ENCODE data around the gene TMEM150A. TPM values are rescaled to one million over a fixed set of nuclear protein-coding genes. Genes with fewer than 3 reads are reported as not detected.

The TMEM150A gene
- total RNA-seq, 4 donors from 2014 or later, result 6.3 to 15.8 (median 7.4) TPM

DNA sequence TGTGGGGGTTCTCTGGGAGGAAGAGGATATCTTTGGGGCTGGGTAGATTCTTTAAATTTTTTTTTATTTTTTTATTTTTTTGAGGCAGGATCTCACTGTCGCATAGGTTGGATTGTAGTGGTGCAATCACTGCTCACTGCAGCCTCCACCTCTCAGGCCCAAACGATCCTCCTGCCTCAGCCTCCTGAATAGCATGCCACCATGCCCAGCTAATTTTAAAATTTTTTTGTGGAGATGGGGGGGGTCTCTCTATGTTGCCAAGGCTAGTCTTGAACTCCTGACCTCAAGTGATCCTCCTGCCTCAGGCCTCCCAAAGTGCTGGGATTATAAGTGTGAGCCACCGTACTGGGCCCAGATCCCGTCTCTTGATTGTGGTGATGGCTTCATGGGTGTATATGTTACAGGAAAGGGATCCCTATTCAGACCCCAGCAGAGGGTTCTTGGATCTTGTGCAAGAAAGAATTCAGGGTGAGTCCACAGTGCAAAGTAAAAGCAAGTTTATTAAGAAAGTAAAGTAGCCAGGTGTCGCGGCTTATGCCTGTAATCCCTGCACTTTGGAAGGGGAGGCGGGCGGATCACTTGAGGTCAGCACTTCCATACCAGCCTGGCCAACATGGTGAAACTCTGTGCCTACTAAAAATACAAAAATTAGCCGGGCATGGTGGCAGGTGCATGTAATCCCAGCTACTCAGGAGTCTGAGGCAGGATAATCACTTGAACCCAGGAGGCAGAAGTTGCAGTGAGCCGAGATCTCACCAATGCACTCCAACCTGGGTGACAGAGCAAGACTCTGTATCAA lies 11.4 kb upstream of the TMEM150A start:
- intact Hi-C loops (cut with DNase I), result no loop called here

DNA sequence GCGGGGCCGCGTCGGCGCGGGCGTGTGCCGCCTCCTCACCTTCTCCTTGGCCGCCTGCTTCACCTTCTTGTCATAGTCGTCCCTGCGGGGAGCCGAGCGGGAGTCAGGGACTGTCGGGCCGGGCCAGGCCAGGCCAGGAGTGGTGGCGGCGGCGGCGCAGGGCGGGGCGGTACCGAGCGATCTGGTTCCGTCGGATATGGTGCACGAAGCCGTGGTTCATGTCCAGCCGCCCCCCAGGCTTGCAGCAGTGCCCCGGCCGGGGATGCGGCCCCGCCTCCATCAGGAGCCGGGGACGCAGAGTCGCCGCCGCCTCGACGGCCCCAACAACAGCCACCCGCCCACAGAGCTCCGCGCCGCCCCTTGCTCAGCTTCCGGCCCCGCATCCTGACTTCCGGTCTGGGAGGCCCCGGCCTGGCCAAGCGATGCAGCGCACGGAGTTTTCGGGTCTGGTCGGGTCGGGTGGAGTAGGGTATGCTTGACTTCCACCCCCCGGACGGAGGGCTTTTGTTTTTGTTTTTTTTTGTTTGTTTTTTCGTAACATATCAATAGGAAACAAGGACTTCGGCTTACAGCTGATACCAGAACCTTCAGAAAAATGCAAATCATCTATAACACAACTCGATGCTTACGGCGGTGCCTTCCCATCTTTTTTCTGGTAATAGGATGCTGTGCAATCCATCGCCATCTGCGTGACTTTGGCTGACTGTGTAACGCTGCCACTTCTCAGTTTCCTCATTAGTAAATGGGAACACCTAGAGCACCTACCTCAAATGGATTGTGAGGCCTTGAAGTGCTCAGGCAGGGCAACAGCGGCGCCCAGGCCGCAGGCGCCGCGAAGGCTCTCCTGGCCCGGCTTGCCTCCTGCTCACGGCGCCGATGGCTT lies 9.4 kb upstream of the TMEM150A start, which contains the start of gene C2orf68:
Gene C2orf68 (minus strand): TSS at position 362 of the 883 bp plus-strand sequence. CDS start 82 bp downstream, at position 280.
- H3K4me1 ChIP-seq, result peaks cover 20 to 64% (median 21%) of the 10 kb centered on the region in 3 donors

More for the DNA sequence above, 11.4 kb upstream of the TMEM150A start:
- TF ChIP-seq, protein P1, sequence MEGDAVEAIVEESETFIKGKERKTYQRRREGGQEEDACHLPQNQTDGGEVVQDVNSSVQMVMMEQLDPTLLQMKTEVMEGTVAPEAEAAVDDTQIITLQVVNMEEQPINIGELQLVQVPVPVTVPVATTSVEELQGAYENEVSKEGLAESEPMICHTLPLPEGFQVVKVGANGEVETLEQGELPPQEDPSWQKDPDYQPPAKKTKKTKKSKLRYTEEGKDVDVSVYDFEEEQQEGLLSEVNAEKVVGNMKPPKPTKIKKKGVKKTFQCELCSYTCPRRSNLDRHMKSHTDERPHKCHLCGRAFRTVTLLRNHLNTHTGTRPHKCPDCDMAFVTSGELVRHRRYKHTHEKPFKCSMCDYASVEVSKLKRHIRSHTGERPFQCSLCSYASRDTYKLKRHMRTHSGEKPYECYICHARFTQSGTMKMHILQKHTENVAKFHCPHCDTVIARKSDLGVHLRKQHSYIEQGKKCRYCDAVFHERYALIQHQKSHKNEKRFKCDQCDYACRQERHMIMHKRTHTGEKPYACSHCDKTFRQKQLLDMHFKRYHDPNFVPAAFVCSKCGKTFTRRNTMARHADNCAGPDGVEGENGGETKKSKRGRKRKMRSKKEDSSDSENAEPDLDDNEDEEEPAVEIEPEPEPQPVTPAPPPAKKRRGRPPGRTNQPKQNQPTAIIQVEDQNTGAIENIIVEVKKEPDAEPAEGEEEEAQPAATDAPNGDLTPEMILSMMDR (IDR thresholded peaks at IDR 0.05), result no peak
- TF ChIP-seq POLR2A (IDR thresholded peaks at IDR 0.05), result no peak
- Histone ChIP-seq H3K27me3 (no peaks in the 10 kb centered on the region), H3K4me3 (no peak overlapping the region), H3K36me3 (peaks cover 0 to 13% (median 0%) of the 10 kb centered on the region in 3 donors), H3K27ac (no peak overlapping the region), H3K4me1 (peaks cover 24 to 65% (median 34%) of the 10 kb centered on the region in 3 donors), H3K9me3 (no peaks in the 10 kb centered on the region)
- no peak for DNase-seq
- WGBS, 2 donors, result 84 to 87% methylated on average over 8 to 9 of the region's 10 CpGs

DNA sequence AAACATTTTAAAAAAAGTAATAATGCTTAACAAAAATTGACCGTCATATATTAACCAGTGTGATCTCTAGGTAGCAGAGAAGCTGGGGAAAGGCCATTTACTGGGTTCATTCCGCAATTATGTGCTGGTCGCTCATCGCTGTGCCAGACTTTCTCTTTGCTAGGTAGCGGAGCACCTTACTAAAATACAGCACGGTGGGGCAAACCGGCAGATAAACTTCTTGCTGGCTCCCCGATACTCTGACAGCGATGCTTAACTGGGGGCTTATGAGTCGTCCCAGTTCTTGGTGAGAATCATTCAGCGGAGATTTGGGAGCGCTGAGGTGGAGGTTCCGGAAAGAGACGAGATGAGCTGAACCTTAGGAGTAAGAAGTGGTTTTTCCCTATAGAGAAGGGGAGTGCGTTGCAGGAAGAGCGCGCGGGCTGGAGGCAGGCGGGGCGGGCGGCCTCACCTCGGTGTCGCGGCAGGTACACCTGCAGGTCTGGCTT lies 8.8 kb upstream of the TMEM150A start:
- intact Hi-C loops (cut with DNase I), result no loop called here
- no peaks in the 10 kb centered on the region for H3K27me3 ChIP-seq
- 5 to 18% methylated on average over 9 to 23 of the region's 24 CpGs for WGBS, 2 donors
- peaks cover 0 to 36% (median 0%) of the 10 kb centered on the region in 3 donors for H3K36me3 ChIP-seq
- H3K9me3 ChIP-seq, result no peaks in the 10 kb centered on the region
- H3K4me1 ChIP-seq, result peaks cover 17 to 66% (median 18%) of the 10 kb centered on the region in 3 donors
- peak overlapping the region; percentile 89 to 95 (median 92) for H3K27ac ChIP-seq
- H3K4me3 ChIP-seq, result peak overlapping the region; percentile 74 to 96 (median 82)
- DNase-seq, result no peak
- TF ChIP-seq, protein P1 (IDR thresholded peaks at IDR 0.05), result no peak
- no peak for TF ChIP-seq POLR2A (IDR thresholded peaks at IDR 0.05)

More for the DNA sequence above, 9.4 kb upstream of the TMEM150A start, which contains the start of gene C2orf68:
- peak within 1 kb of the TSS; percentile 74 to 96 (median 82) for H3K4me3 ChIP-seq
- H3K27me3 ChIP-seq, result no peaks in the 10 kb centered on the region
- peak; percentile 48 for DNase-seq
- peaks cover 0 to 29% (median 0%) of the 10 kb centered on the region in 3 donors for H3K36me3 ChIP-seq
- H3K27ac ChIP-seq, result peak within 1 kb of the TSS; percentile 89 to 95 (median 92)
- intact Hi-C loops (cut with DNase I), result no loop called here
- no peaks in the 10 kb centered on the region for H3K9me3 ChIP-seq
- 17 to 24% methylated on average over 28 to 34 of the region's 73 CpGs for whole genome bisulfite sequencing, 2 donors
- TF ChIP-seq, protein P1 (IDR thresholded peaks at IDR 0.05), result no peak
- peak in 2 of 4 donors; percentile 72 to 82 for TF ChIP-seq POLR2A (IDR thresholded peaks at IDR 0.05)

DNA sequence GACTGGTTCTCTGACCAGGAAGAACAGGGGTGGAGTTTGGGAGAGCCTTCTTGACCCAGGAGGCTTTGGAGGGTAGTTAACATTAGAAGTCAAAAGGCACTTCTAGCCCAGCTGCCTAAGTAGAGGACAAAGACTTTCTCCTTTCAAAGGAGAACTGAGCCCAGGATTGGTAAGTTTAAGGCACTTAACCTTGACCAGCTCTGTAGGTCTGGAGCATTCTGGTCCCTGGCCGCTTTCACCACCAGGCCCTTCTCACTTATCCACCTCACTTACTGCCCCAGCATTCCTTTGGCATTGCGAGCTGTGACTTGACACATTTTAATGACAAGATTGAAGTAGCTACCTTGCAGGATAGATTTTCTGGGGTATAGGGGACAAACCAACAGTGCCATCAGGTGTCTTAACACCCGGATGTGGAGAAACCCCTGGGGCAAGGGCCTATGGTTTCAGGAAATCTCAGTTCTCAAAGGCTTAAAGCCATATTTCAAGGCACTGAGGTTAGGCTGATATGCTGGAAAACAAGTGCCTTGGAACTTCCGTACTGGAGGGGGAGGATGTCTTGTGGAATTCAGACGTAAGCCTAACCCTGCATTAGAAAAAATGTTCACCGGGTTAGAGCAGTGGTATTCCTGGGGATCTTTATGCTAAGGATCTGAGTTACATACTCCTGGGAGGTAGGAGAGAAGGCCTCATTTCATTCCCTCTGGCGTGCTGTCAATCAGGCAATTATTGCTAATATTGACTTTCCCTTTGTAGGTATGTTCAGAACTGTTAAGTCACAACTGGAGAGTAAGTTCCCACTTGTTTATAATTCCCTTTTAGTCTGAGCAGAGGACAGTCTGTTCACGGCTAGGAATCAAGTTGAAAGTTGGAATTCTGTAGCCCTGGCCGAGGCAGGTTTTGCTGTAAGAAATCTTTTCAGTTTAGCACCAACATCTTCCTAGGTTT lies 5.0 kb upstream of the TMEM150A start:
- no peak for DNase-seq
- 77 to 85% methylated on average over 9 of the region's 9 CpGs for WGBS, 2 donors
- intact Hi-C loops (cut with DNase I), result no loop called here

More for the DNA sequence above, 5.0 kb upstream of the TMEM150A start:
- Histone ChIP-seq H3K4me3 (no peak overlapping the region), H3K4me1 (peaks cover 24 to 91% (median 42%) of the 10 kb centered on the region in 3 donors), H3K9me3 (no peaks in the 10 kb centered on the region), H3K36me3 (peaks cover 0 to 37% (median 6%) of the 10 kb centered on the region in 3 donors), H3K27ac (peak overlapping the region in 3 of 4 donors; percentile 33 to 39 (median 34)), H3K27me3 (no peaks in the 10 kb centered on the region)
- TF ChIP-seq POLR2A (IDR thresholded peaks at IDR 0.05), result no peak
- TF ChIP-seq, protein P1 (IDR thresholded peaks at IDR 0.05), result no peak

Measured in esophagus squamous epithelium (tissue), 5 donors.